GM18505 (cell line): Measurements from ENCODE around the gene FBXW11.
A peak's percentile ranks its signal among the peaks of the same experiment; 100 is the strongest.

Experiments used
- ATAC-seq: cut with Tn5 transposase; IDR thresholded peaks from one replicate; pipeline ENCODE4 v1.9.1; 2021; ENCODE audit not compliant: unreplicated experiment
- POLR2A ChIP-seq: IDR thresholded peaks from 4 replicates; pipeline ENCODE4 v1.6.1; 2011; ENCODE audit warnings: borderline replicate concordance; ENCODE audit not compliant: insufficient read depth, insufficient read length; ENCODE audit errors: extremely low read depth

FBXW11 gene

DNA sequence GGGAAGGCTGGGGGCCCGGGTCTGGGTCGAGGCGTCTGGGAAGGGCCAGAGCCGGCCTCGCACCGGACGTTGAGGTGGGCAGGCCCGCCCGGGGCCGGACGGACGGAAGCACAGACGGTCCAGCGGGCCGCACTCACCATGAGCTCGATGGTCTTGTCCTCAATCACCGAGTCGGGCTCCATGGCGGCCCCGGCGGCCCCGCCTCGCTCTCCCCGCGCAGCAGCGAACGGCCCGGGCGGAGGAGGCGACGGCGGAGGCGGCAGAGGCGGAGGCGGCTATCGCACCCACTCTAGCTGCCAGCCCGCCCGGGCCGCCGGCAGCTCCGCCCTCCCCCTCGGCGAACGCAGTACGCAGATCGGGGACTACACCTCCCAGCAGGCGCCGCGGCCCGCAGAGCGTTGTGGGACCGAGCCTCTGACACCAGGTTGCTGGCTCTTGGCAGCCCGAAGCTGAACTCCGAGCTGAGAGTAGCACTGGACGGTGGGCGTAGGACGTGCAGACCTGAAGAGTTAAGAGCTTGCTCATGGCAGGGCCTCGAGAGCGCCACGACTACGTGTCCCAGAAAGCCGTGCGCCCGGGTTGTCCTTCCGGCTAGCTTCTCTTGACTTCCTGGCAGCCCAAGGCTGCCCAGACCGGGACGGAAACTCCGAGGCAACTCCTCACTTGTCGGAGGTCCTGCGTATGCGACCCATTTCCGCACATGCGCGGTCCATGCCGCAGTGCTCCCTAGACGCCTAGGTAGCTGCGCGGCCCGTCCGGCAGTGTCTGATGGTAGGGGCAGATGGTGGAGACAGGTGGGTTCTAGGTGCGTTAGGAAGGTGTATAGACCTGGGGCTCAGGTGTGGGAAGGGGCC, at the start of gene FBXW11:
Gene FBXW11 (minus strand): TSS at position 318 of the 854 bp plus-strand sequence. CDS start 136 bp downstream, at position 182.
- peak; percentile 98 for TF ChIP-seq POLR2A
- peak; percentile 80 for ATAC-seq

DNA sequence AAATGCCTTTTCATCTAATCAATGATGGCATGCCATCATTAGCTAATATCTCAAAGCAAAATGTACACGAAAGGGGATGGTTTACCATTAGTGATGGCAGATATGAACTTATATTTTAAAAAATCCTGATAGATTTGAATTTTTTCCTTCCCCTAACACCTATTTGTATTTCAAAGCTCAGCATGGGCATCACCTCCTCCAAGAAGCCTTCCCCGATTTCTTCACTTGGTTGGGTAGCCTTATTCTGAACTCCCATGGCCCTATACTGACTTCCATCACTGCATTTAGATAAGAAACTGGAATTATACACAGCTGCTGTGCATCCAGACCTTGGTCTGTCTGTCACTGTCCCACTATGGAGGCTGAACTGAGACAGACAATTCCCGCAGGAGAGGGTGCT, 49.6 kb upstream of the FBXW11 start:
- TF ChIP-seq POLR2A, result no peak
- no peak for ATAC-seq

DNA sequence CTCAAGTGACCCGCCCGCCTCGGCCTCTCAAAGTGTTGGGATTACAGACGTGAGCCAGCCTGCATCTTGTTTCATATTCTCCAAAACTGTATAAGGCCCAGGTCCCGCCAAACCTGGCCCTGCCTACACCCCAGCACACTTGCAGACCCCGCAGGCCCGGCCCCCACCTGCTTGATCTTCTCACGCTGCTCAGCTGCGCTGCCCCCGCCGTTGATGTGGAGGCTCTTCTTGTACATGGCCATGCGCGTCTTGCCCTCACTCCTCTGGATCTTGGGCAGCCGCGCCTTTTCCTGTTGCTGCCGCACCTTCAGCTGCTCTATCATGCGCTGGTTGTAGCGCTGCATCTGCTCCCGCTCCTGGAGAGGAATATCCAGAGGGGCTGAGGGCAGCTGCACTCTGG, 49.0 kb upstream of the FBXW11 start:
- TF ChIP-seq POLR2A, result no peak
- no peak for ATAC-seq

DNA sequence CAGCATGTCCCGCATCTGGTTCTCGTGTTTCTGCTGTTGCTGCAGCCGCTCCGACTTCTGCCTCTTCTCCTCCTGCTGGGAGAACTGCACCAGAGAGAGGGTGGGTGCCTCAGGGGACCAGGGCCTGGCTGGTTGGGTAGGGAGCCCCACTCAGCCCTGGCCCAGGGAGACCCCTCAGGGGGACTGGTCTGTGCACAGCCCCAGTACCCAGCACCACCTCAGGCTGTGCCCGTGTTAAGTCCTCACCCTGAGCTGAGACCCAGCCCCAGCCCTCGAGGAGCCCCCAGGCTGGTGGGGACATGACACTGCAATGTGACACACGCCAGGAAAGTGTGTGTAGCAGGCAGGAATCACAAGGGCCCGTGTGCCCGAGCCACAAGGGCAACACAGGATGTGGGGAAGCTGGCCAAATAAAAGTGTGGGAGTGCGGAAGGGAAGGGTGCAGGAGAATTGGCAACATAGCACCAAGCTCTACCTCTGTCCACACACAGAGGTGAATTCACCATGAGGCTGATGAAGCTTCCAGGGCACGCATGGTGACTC, 48.2 kb upstream of the FBXW11 start:
- ATAC-seq, result no peak
- no peak for TF ChIP-seq POLR2A

DNA sequence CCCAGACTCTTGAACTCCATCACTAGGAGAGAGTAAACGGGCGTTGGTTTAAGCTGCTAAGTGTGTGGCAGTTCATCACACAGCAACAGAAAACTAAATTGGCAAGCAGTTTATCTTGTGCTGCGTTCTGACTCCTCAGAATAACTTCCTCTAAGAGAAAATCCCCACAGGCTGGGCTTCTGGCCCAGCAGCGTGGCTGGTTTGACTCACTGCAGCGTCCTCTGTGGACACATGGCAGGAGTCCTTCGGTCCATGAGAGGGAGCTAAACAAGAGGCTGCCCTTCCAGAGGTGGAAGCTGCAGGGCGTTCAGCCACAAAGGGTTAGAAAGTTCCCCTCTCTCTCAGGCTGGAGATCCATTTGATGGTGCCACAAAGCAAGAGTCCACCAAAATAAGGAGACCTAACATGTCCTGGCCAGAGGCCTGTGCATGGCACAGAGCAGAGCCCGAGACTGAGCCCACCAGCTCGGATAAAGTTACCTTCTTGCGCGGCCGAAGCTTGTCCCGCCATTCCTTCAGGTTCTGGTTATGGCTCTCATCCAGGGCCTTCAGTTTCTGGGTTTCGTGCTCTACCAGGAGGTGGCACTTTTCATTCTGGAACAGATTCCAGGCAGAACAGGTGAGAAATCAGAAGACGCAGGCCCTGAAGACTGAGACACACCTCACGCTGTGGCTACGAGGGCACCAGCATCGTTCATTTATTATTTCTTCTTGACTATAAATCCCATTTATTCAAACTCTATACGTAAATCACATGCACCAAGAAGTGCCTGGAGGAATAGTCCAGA, 46.2 kb upstream of the FBXW11 start:
- no peak for TF ChIP-seq POLR2A

DNA sequence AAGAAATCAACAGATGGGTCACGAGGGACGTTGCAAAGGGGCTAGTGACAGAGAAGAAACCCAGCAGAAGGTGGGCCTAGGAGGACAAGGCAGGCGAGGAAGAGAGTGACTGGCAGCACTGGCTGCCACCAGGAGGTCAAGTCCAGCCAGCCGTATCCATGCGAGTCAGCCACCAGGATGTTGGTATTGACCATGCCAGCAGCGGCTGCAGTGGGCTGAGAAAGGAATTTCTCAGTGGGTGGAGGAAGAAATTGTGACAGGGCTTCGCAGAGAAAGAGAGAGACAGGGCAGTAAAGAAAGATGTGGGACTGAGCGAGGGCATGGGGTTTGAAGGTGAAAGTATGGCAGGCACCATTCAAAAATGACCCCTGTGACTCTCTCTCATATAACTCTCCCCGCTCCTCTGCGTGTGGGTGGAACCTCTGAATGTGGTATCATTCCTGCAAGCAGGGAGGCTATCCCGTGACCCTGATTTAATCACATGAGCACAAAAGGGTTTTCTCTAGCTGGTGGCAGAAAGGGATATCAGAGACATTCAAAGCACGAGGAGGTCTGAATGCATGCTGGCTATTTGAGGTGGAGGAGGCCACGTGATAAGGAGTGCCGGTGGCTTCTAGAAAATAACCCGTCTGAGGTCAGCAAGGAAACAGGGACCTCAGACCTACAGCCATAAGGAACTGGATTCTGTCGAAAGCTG, 45.4 kb upstream of the FBXW11 start:
- no peak for TF ChIP-seq POLR2A
- ATAC-seq, result no peak

More for the DNA sequence above, 46.2 kb upstream of the FBXW11 start:
- no peak for ATAC-seq

DNA sequence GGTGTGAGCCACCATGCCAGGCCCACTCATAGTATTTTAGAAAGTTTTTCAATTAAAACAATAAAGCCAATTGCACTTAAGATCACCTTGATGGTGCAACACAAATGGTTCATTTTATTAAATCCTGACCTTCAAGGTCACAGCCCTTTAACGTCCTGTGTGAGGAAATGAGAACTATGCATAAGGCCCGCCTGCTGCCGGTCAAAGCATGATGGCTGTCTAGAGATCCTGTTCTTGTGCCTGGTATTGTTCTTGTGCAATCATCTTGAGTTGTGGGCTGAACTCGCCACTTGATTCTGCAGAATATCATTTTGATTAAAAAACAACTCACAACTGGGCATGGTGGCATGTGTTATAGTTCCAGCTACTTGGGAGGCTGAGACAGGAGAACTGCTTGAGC, 43.6 kb upstream of the FBXW11 start:
- no peak for ATAC-seq
- no peak for TF ChIP-seq POLR2A

DNA sequence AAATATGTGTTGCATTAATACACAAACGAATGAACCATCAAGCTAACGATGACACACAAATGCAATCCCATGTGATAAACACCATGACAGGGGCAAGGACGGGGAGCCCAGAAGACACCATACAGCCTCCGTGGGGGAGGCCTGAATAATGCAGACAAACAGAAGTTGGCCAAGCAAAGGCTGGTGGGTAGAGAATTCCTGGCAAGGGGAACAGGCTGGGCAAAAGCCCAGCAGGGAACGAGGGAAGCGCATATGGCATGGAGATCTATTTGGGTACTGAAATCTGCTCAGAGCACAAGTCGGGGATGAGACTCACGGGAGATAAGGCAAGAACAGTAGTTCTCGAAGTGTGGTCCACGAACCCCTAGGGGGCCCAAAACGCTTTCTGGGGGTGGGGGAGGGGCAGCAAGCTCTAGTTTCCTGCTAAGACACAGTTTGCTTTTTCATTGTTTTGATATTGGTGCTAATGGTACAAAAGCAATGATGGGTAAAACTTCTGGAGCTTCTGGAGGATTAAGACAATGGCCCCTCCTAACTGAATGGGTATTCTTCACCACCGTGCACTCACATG, 42.9 kb upstream of the FBXW11 start:
- no peak for TF ChIP-seq POLR2A
- ATAC-seq, result no peak

DNA sequence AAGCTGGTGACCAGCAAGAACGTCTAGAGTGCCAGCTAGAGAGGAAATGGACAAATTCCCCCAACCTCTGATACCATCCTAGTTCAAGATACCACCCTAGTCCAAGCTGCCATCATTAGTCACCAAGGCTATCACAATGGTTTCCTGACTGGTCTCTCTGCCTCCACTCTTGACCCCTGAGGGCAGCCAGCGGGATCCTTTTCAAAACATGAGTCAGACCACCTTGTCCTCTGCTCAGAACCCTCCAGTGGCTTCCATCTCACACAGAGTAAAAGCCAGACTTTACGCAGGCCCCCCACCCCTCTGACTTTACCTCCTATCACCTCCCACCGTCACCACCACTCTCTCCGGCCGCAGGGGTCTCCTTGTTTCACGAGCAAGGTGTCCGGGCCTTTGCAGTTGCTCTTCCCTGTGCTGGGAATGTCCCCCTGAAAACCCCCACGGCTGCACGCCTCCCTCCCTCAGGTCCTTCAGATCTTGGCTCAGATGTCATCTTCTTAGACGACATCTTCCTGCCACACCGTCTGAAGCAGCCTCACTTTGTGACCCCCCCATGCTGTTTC, 42.2 kb upstream of the FBXW11 start:
- no peak for ATAC-seq
- no peak for TF ChIP-seq POLR2A

DNA sequence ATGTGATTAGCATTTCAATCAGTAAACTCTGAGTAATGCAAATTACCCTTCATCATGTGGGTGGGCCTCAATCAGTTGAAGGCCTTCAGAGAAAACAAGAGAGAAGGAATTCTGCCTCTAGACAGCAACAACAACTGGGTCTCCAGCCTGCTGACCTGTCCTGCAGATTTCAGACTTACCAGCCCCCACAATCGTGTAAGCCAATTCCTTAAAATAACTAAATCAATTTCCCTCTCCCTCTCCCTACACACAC, 41.7 kb upstream of the FBXW11 start:
- no peak for TF ChIP-seq POLR2A
- no peak for ATAC-seq

DNA sequence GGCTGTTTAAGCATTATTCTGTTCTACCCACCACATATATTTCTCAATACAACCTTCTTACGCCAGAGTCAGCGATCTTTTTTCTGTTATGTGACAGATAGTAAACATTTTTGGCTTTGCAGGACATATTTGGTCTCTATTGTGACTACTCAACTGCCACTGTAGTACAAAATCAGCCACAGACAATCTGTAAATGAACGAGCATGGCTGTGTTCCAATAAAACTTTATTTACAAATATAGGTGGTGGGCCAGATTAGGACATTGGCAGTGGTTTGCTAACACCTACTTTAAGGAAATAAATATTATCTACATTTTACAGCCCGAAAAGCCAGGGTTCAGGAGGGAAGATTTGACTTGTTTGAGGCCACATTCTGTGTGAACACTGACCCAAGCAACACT, 40.2 kb upstream of the FBXW11 start:
- no peak for TF ChIP-seq POLR2A
- ATAC-seq, result no peak

DNA sequence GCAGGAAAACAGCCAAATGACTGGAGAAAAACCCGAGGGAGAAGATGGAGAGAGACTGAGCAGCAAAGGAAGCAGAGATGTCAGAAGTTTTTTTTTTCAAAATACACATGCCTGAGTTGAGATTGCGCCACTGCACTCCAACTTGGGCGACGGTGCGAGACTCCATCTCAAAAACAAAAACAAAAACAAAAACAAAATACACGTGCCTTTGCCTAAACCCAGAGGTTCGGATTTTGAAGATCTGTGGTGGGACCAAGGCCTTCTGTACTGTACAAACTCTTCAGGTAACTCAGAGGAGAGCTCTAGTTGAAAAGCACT, 38.8 kb upstream of the FBXW11 start:
- ATAC-seq, result no peak
- TF ChIP-seq POLR2A, result no peak
